B cell (primary cell): ENCODE results near the gene ECHDC1. TPM values are rescaled to one million over a fixed set of nuclear protein-coding genes. Genes with fewer than 3 reads are reported as not detected.

Experiments used
- ATAC-seq: fragments of 200-7000 bp; cut with Tn5 transposase; one replicate; pipeline ENCODE4 v1.10.0; 2021; ENCODE audit warnings: low read depth, mild to moderate bottlenecking, moderate number of reproducible peaks, moderate library complexity
- CTCF ChIA-PET: fragments of 350-600 bp; sonication (Branson Sonifier 250); formaldehyde crosslinking; loops from one replicate; lab custom pipeline; 2021; ENCODE audit warnings: antibody characterized with exemption, inconsistent platforms; lab: Charles Lee
- POLR2A ChIA-PET: fragments of 350-600 bp; sonication (Branson Sonifier 250); formaldehyde crosslinking; loops from one replicate; lab custom pipeline; 2021; ENCODE audit warnings: antibody characterized with exemption; lab: Charles Lee
- DNase-seq: peaks from one replicate; pipeline ENCODE4 v3.0.0; 2013
- H2AFZ ChIP-seq: 2 replicates; pipeline ENCODE4 v1.6.1; 2012; ENCODE audit warnings: mild to moderate bottlenecking, low read depth, low read length; ENCODE audit not compliant: insufficient read depth, poor library complexity, severe bottlenecking
- H3K27ac ChIP-seq, 2 donors: 1 replicate in 1 of 2; 2 replicates in 1 of 2; pipeline ENCODE4 v1.5.1; 2012 to 2013; ENCODE audit warnings: low read length in 2 of 2, mild to moderate bottlenecking in 2 of 2, moderate library complexity in 1 of 2
- H3K27me3 ChIP-seq, 4 experiments: fragments of 200-600 bp in 1 of 4; sonication (generic) in 1 of 4; replicated peaks in 1 of 4; 1 replicate in 2 of 4; 2 replicates in 2 of 4; pipeline versions ENCODE4 v1.6.1 to v1.7.0; 2013 to 2016; ENCODE audit warnings: low read length in 3 of 4, mild to moderate bottlenecking in 2 of 4, mixed read lengths in 1 of 4, moderate library complexity in 1 of 4; ENCODE audit not compliant: insufficient read depth in 4 of 4, control insufficient read depth in 3 of 4; ENCODE audit errors: control extremely low read depth in 1 of 4
- H3K36me3 ChIP-seq, 2 experiments: replicated peaks in 1 of 2; 1 replicate in 1 of 2; 2 replicates in 1 of 2; pipeline versions ENCODE4 v1.6.1 to v1.7.1; 2013; ENCODE audit warnings: low read length in 1 of 2; ENCODE audit not compliant: insufficient read depth in 2 of 2, control insufficient read depth in 1 of 2; ENCODE audit errors: control extremely low read depth in 1 of 2, extremely low read depth in 1 of 2
- H3K4me1 ChIP-seq, 2 donors: fragments of 200-600 bp in 1 of 2; sonication (generic) in 1 of 2; 1 replicate in 1 of 2; 2 replicates in 1 of 2; pipeline versions ENCODE4 v1.5.1 to v1.6.1; 2013 to 2017; ENCODE audit warnings: low read length in 2 of 2; ENCODE audit not compliant: control insufficient read depth in 2 of 2, insufficient read depth in 2 of 2
- H3K4me2 ChIP-seq: replicated peaks from 2 replicates; pipeline ENCODE3; 2012; ENCODE audit warnings: mild to moderate bottlenecking, low read depth, low read length; ENCODE audit not compliant: poor library complexity, severe bottlenecking
- H3K4me3 ChIP-seq, 5 experiments: fragments of 200-600 bp in 1 of 5; sonication (generic) in 1 of 5; 1 replicate in 3 of 5; 2 replicates in 2 of 5; pipeline versions ENCODE4 v1.5.1 to v1.7.0; 2011 to 2016; ENCODE audit warnings: low read length in 4 of 5, mild to moderate bottlenecking in 4 of 5, low read depth in 2 of 5, control low read depth in 1 of 5, moderate library complexity in 1 of 5; ENCODE audit not compliant: insufficient read depth in 1 of 5; ENCODE audit errors: control extremely low read depth in 1 of 5, extremely low read depth in 1 of 5
- H3K79me2 ChIP-seq: fragments of 200-600 bp; sonication (generic); one replicate; pipeline ENCODE4 v1.6.0; 2016; ENCODE audit warnings: low read length; ENCODE audit not compliant: control insufficient read depth, insufficient read depth
- H3K9ac ChIP-seq: fragments of 200-600 bp; sonication (generic); 2 replicates; pipeline ENCODE4 v1.6.1; 2017; ENCODE audit warnings: mild to moderate bottlenecking, low read length, moderate library complexity
- H3K9me3 ChIP-seq, 3 donors: one replicate each; pipeline versions ENCODE4 v1.6.1 to v1.7.1; 2013; ENCODE audit warnings: low read length in 2 of 3; ENCODE audit not compliant: control insufficient read depth in 2 of 3, insufficient read depth in 1 of 3; ENCODE audit errors: control extremely low read depth in 1 of 3
- H4K20me1 ChIP-seq: 2 replicates; pipeline ENCODE4 v1.6.0; 2012; ENCODE audit warnings: mild to moderate bottlenecking, low read length; ENCODE audit not compliant: insufficient read depth, control insufficient read depth, poor library complexity, severe bottlenecking
- H3K27ac Mint-ChIP-seq: one replicate; pipeline ENCODE4 v1.8.0; 2021; ENCODE audit warnings: mixed read lengths
- H3K27me3 Mint-ChIP-seq: one replicate; pipeline ENCODE4 v1.8.0; 2021; ENCODE audit warnings: mixed read lengths
- H3K4me1 Mint-ChIP-seq: one replicate; pipeline ENCODE4 v1.8.0; 2021; ENCODE audit warnings: mixed read lengths
- H3K4me3 Mint-ChIP-seq: one replicate; pipeline ENCODE4 v1.8.0; 2021; ENCODE audit warnings: mixed read lengths
- H3K9me3 Mint-ChIP-seq: one replicate; pipeline ENCODE4 v1.8.0; 2022; ENCODE audit warnings: mixed read lengths; ENCODE audit not compliant: insufficient read depth
- EZH2 ChIP-seq: IDR thresholded peaks from 2 replicates; pipeline ENCODE4 v1.6.1; 2012; ENCODE audit warnings: borderline replicate concordance, low read depth, mild to moderate bottlenecking, moderate library complexity, low read length; ENCODE audit not compliant: insufficient read depth, poor library complexity, severe bottlenecking
- WGBS: methylation state at CpG from one replicate; pipeline ENCODE4 v1.1.5; 2013; ENCODE audit warnings: missing lambda C conversion rate; ENCODE audit not compliant: insufficient coverage; 5-methylcytosine and 5-hydroxymethylcytosine counted together
- intact Hi-C: fragments of 100-400 bp; cut with micrococcal nuclease; formaldehyde crosslinking; loops from one replicate; pipeline ENCODE4 v1.10.0; 2022
- polyA plus RNA-seq: library from polyadenylated mRNA; depleted of rRNA; stranded (reverse); fragments of >200 nt; gene quantifications from 2 replicates; pipeline ENCODE4 v1.2.3, GENCODE V29; 2012
- total RNA-seq, 2 donors: library from RNA; stranded (reverse); fragments of 120-200 nt in 1 of 2; gene quantifications; 1 replicate in 1 of 2; 2 replicates in 1 of 2; pipeline versions ENCODE4 v1.2.3 to v1.2.4, GENCODE V29; 2013 to 2022
- TF ChIP-seq, protein P1 (sequence below): fragments of 200-600 bp; IDR thresholded peaks from one replicate; pipeline ENCODE4 v1.8.0; 2022; ENCODE audit warnings: antibody characterized with exemption, mild to moderate bottlenecking

Gene ECHDC1
- total and polyA plus RNA-seq, 2 donors (not counting 1 experiment from before 2014, with no cell fraction given), result 26.9 to 60.0 TPM

DNA sequence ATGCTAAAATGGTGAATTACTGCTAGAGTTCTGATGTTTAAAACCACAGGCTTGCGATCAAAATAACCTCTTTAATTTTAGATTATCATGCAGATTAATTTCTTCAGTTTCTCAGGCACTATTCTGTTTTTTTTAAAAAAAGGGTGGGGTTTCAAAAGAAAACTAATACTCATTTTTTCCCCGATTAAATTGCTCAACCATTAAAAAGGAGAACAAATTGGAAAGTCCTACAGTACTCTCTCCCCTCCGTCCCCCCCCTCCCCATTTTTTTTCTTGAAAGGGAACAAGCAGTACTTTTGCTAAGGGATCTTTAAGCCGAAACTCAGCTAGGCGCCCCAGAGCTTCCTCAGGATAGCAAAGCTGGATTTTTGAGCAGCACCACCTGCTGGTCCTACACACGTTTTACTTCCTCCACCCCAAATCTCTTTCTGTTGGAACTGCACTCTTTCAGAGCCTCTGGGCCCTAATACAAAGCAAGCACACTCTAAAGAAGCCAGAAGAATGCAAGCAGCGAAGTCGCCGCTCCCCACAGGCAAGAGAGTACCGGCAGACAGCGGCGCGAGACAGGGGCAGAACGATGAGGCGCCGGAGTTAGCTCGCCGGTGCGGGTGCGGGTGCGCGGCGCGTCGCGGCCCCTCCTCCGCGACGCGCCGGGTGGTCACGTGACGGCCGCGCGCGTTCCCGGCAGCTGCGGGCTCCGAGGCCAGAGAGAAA, 77.1 kb downstream of the ECHDC1 start, which contains the start of gene RNF146:
Gene RNF146, plus strand, starts transcription at position 687 of the 714 bp plus-strand sequence. CDS start 13,475 bp downstream, outside the sequence.
- Histone ChIP-seq H3K27me3 (peaks cover 0 to 3% (median 0%) of the 10 kb centered on the region in 4 experiments), H2AFZ (peak within 1 kb of the TSS; percentile 98), H3K79me2 (peaks cover 46% of the 10 kb centered on the region), H3K27ac (peak within 1 kb of the TSS; percentile 94 to 98), H3K4me2 (peak within 1 kb of the TSS; percentile 83), H3K9ac (peak within 1 kb of the TSS; percentile 97), H4K20me1 (peaks cover 5% of the 10 kb centered on the region), H3K9me3 (no peaks in the 10 kb centered on the region), H3K4me3 (peak within 1 kb of the TSS; percentile 74 to 94 (median 93)), H3K36me3 (no peaks in the 10 kb centered on the region), H3K4me1 (peaks cover 16 to 25% of the 10 kb centered on the region in 2 donors)
- WGBS, result under 1% methylated on average over 39 of the region's 40 CpGs
- intact Hi-C loops, result loop anchor here (2.0 to 5.0 kb wide), 5 partner anchors 18 to 1518 kb away; partner anchors contain the start of gene HEY2
- Mint-ChIP-seq H3K9me3 (no peaks in the 10 kb centered on the region), H3K4me1 (peaks cover 39% of the 10 kb centered on the region), H3K4me3 (peak within 1 kb of the TSS; percentile 98), H3K27ac (peak within 1 kb of the TSS; percentile 95), H3K27me3 (peaks cover 4% of the 10 kb centered on the region)
- DNase-seq (peak; percentile 89), ATAC-seq (peak; percentile 71)
- ChIA-PET POLR2A (interaction anchor here (0.6 to 1.2 kb wide), 3 partner anchors 24 to 1494 kb away, joined by 4 to 9 read pairs (median 4); partner anchors contain the start of gene NCOA7), CTCF (interaction anchor here (0.9 to 2.9 kb wide), 18 partner anchors 9 to 1486 kb away, joined by 3 to 24 read pairs (median 5); partner anchors contain the start of genes ECHDC1 and NCOA7)
- no peak for TF ChIP-seq EZH2
- TF ChIP-seq, protein P1, sequence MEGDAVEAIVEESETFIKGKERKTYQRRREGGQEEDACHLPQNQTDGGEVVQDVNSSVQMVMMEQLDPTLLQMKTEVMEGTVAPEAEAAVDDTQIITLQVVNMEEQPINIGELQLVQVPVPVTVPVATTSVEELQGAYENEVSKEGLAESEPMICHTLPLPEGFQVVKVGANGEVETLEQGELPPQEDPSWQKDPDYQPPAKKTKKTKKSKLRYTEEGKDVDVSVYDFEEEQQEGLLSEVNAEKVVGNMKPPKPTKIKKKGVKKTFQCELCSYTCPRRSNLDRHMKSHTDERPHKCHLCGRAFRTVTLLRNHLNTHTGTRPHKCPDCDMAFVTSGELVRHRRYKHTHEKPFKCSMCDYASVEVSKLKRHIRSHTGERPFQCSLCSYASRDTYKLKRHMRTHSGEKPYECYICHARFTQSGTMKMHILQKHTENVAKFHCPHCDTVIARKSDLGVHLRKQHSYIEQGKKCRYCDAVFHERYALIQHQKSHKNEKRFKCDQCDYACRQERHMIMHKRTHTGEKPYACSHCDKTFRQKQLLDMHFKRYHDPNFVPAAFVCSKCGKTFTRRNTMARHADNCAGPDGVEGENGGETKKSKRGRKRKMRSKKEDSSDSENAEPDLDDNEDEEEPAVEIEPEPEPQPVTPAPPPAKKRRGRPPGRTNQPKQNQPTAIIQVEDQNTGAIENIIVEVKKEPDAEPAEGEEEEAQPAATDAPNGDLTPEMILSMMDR, result peak; percentile 76

DNA sequence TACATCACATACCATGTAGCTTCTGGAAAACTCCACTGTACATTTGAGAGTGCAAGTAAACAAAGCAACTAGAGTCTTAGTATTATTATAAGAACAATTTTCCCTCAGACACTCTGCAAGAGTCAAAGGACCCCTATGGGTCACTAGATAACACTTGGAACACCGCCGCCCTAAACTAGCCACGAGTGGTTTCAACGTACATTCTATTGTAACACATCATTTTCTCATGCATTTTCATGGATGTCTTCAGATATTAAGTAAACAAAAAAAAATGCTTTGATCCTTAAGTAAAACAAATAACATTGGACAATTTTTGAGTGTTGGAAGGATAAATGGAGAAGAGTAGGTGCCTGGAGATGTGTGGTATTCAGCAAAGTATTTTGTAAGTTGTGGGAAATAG, 79.9 kb downstream of the ECHDC1 start:
- ATAC-seq (no peak), DNase-seq (no peak)
- Mint-ChIP-seq H3K27me3 (peaks cover 4% of the 10 kb centered on the region), H3K9me3 (no peaks in the 10 kb centered on the region), H3K4me3 (no peak overlapping the region), H3K4me1 (peaks cover 19% of the 10 kb centered on the region), H3K27ac (no peak overlapping the region)
- Histone ChIP-seq H3K27ac (no peak overlapping the region), H3K36me3 (no peaks in the 10 kb centered on the region), H2AFZ (no peak overlapping the region), H3K4me3 (no peak overlapping the region), H4K20me1 (peaks cover 5% of the 10 kb centered on the region), H3K9me3 (no peaks in the 10 kb centered on the region), H3K4me2 (no peak overlapping the region), H3K79me2 (peaks cover 17% of the 10 kb centered on the region), H3K4me1 (peaks cover 10 to 16% of the 10 kb centered on the region in 2 donors), H3K9ac (no peak overlapping the region), H3K27me3 (peaks cover 0 to 3% (median 0%) of the 10 kb centered on the region in 4 experiments)
- no peak for TF ChIP-seq EZH2
- TF ChIP-seq, protein P1, result no peak
- no CpG with 5 or more reads among the region's 4 CpGs for whole genome bisulfite sequencing
- ChIA-PET CTCF (no interaction called here), POLR2A (no interaction called here)
- intact Hi-C loops, result no loop called here
